Neuronal stem cell (in vitro differentiated cells): ENCODE measurements around the gene TP73.

Experiments used
- DNase-seq: peaks from one replicate; pipeline ENCODE4 v3.0.0-alpha.2; 2013; ENCODE audit warnings: low spot score
- H2AFZ ChIP-seq: one replicate; pipeline ENCODE4 v1.6.1; 2013; ENCODE audit warnings: mild to moderate bottlenecking, low read length, inconsistent platforms
- H2AK5ac ChIP-seq: 2 replicates; pipeline ENCODE4 v1.6.1; 2013; ENCODE audit warnings: low read depth, mild to moderate bottlenecking, inconsistent platforms, low read length, moderate library complexity, mixed read lengths
- H2BK120ac ChIP-seq: 2 replicates; pipeline ENCODE4 v1.6.1; 2013; ENCODE audit warnings: low read depth, mild to moderate bottlenecking, inconsistent platforms, low read length, moderate library complexity, mixed read lengths
- H2BK12ac ChIP-seq: one replicate; pipeline ENCODE4 v1.6.1; 2013; ENCODE audit warnings: low read length, inconsistent platforms
- H2BK15ac ChIP-seq: 2 replicates; pipeline ENCODE4 v1.6.1; 2013; ENCODE audit warnings: mild to moderate bottlenecking, low read length, inconsistent platforms, mixed read lengths
- H2BK5ac ChIP-seq: one replicate; pipeline ENCODE4 v1.6.1; 2013; ENCODE audit warnings: inconsistent platforms, mild to moderate bottlenecking, low read length, moderate library complexity
- H3K14ac ChIP-seq: one replicate; pipeline ENCODE4 v1.6.1; 2013; ENCODE audit warnings: low read length, inconsistent platforms
- H3K18ac ChIP-seq: 2 replicates; pipeline ENCODE4 v1.6.1; 2013; ENCODE audit warnings: low read length, inconsistent platforms
- H3K23ac ChIP-seq: 2 replicates; pipeline ENCODE4 v1.6.1; 2013; ENCODE audit warnings: low read depth, mild to moderate bottlenecking, mixed read lengths, low read length, inconsistent platforms; ENCODE audit not compliant: poor library complexity
- H3K27ac ChIP-seq: replicated peaks from 3 replicates; pipeline ENCODE4 v1.5.1; 2013; ENCODE audit warnings: low read length, inconsistent platforms
- H3K27me3 ChIP-seq, 3 experiments: 2 replicates each; pipeline ENCODE4 v1.6.1; 2013; ENCODE audit warnings: low read length in 3 of 3, mild to moderate bottlenecking in 2 of 3, inconsistent platforms in 1 of 3, low read depth in 1 of 3, mixed read lengths in 1 of 3, moderate library complexity in 1 of 3; ENCODE audit not compliant: control insufficient read depth in 3 of 3, insufficient read depth in 3 of 3
- H3K36me3 ChIP-seq, 2 donors: replicated peaks in 1 of 2; 2 replicates each; pipeline ENCODE4 v1.6.1; 2013; ENCODE audit warnings: low read length in 2 of 2; ENCODE audit not compliant: control insufficient read depth in 2 of 2, insufficient read depth in 2 of 2
- H3K4ac ChIP-seq: 2 replicates; pipeline ENCODE4 v1.6.1; 2013; ENCODE audit warnings: inconsistent platforms, mild to moderate bottlenecking, low read length, moderate library complexity
- H3K4me1 ChIP-seq, 2 donors: 1 replicate in 1 of 2; 2 replicates in 1 of 2; pipeline ENCODE4 v1.6.1; 2013; ENCODE audit warnings: low read length in 2 of 2, low read depth in 1 of 2; ENCODE audit not compliant: control insufficient read depth in 2 of 2, insufficient read depth in 1 of 2
- H3K4me2 ChIP-seq: one replicate; pipeline ENCODE4 v1.6.1; 2013; ENCODE audit warnings: mild to moderate bottlenecking, low read length, inconsistent platforms; ENCODE audit not compliant: insufficient read depth, poor library complexity, severe bottlenecking
- H3K4me3 ChIP-seq, 2 donors: 2 replicates each; pipeline ENCODE4 v1.5.1; 2013; ENCODE audit warnings: low read length in 2 of 2, mild to moderate bottlenecking in 2 of 2, inconsistent platforms in 1 of 2, moderate library complexity in 1 of 2
- H3K79me1 ChIP-seq: one replicate; pipeline ENCODE4 v1.6.1; 2013; ENCODE audit warnings: low read depth, mild to moderate bottlenecking, inconsistent platforms, low read length, moderate library complexity
- H3K9ac ChIP-seq: one replicate; pipeline ENCODE4 v1.6.1; 2013; ENCODE audit warnings: mild to moderate bottlenecking, low read depth, low read length, inconsistent platforms; ENCODE audit not compliant: poor library complexity
- H3K9me3 ChIP-seq, 2 donors: replicated peaks in 1 of 2; 2 replicates each; pipeline versions ENCODE3 to v1.6.1; 2013; ENCODE audit warnings: low read length in 2 of 2, mild to moderate bottlenecking in 2 of 2, inconsistent platforms in 1 of 2, low read depth in 1 of 2, mixed read lengths in 1 of 2, moderate library complexity in 1 of 2; ENCODE audit not compliant: control insufficient read depth in 2 of 2, insufficient read depth in 1 of 2
- H4K8ac ChIP-seq: one replicate; pipeline ENCODE4 v1.6.1; 2013; ENCODE audit warnings: low read depth, mild to moderate bottlenecking, inconsistent platforms, low read length, moderate library complexity
- H4K91ac ChIP-seq: one replicate; pipeline ENCODE4 v1.6.1; 2013; ENCODE audit warnings: low read length, low read depth, mild to moderate bottlenecking, inconsistent platforms; ENCODE audit not compliant: poor library complexity
- WGBS, 2 donors: extraction: QIAGEN DNeasy Blood & Tissue Kit; methylation state at CpG; one replicate each; pipeline ENCODE4 v1.1.7; 2013; ENCODE audit warnings: missing lambda C conversion rate in 2 of 2, mixed read lengths in 1 of 2; ENCODE audit not compliant: insufficient read length in 2 of 2, insufficient replicate concordance in 1 of 2; ENCODE audit errors: extremely low coverage in 2 of 2; 5-methylcytosine and 5-hydroxymethylcytosine counted together

TP73 gene

GRCh38 chr1:3779265-3779911 is 127.1 kb downstream of the TP73 start:
- Histone ChIP-seq H3K27ac (no peak overlapping the region), H3K9me3 (peaks cover 0 to 2% of the 10 kb centered on the region in 2 donors), H3K14ac (no peak overlapping the region)

DNA sequence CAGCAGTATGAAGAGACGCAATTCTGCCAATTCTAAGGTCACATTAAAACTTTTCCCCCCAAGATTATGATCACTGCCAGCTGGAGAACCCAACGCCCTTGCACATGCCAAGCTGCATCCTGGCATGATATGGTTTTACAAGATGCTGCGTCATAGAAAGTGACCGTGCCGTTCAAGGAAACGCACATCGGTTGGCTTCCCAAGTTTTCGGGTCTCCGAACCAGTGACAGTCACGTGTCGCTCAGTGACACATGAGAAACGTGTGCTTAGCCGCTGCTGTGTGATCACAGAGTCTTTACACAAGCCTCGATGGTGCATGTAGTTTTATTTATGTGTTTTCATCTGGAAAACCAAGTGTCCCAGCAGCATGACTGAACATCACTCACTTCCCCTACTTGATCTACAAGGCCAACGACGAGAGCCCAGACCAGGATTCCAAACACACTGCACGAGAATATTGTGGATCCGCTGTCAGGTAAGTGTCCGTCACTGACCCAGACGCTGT is 127.6 kb downstream of the TP73 start:
- Histone ChIP-seq H4K8ac (no peak overlapping the region), H2AK5ac (no peak overlapping the region), H3K4ac (no peak overlapping the region), H4K91ac (no peak overlapping the region), H3K4me1 (peaks cover 9% of the 10 kb centered on the region in 2 donors), H2BK15ac (no peak overlapping the region), H3K4me3 (no peak overlapping the region), H3K4me2 (no peak overlapping the region), H3K9me3 (peaks cover 0 to 2% of the 10 kb centered on the region in 2 donors), H3K14ac (no peak overlapping the region), H3K27me3 (no peaks in the 10 kb centered on the region), H3K79me1 (peaks cover 2% of the 10 kb centered on the region), H3K23ac (no peak overlapping the region), H2BK120ac (no peak overlapping the region), H3K36me3 (peaks cover 40 to 65% of the 10 kb centered on the region in 2 donors), H3K27ac (no peak overlapping the region), H2BK5ac (no peak overlapping the region), H3K18ac (no peak overlapping the region), H3K9ac (no peak overlapping the region), H2AFZ (no peak overlapping the region), H2BK12ac (no peak overlapping the region)
- no peak for DNase-seq
- WGBS, 2 donors = no CpG with 5 or more reads among the region's 20 CpGs

More at GRCh38 chr1:3779265-3779911, 127.1 kb downstream of the TP73 start:
- WGBS, 2 donors = no CpG with 5 or more reads among the region's 23 CpGs
- Histone ChIP-seq H3K4me3 (peak overlapping the region in 1 of 2 donors; percentile 58), H3K23ac (no peak overlapping the region), H4K91ac (no peak overlapping the region), H3K9ac (no peak overlapping the region), H2AFZ (no peak overlapping the region), H3K4ac (no peak overlapping the region), H3K4me2 (no peak overlapping the region), H3K4me1 (peaks cover 10 to 14% of the 10 kb centered on the region in 2 donors), H2AK5ac (no peak overlapping the region), H2BK120ac (no peak overlapping the region), H3K27me3 (no peaks in the 10 kb centered on the region), H4K8ac (no peak overlapping the region), H2BK5ac (no peak overlapping the region), H2BK15ac (no peak overlapping the region), H2BK12ac (no peak overlapping the region), H3K18ac (no peak overlapping the region), H3K79me1 (peaks cover 2% of the 10 kb centered on the region), H3K36me3 (peaks cover 37 to 60% of the 10 kb centered on the region in 2 donors)
- no peak for DNase-seq

GRCh38 chr1:3780901-3781300 is 128.6 kb downstream of the TP73 start:
- H4K8ac ChIP-seq = no peak overlapping the region
- no peak overlapping the region for H3K14ac ChIP-seq
- H3K9ac ChIP-seq = no peak overlapping the region
- no peak overlapping the region for H4K91ac ChIP-seq
- no peak overlapping the region for H2BK5ac ChIP-seq
- H3K18ac ChIP-seq = no peak overlapping the region
- H2BK15ac ChIP-seq = no peak overlapping the region
- H3K79me1 ChIP-seq = peaks cover 2% of the 10 kb centered on the region
- peaks cover 44 to 75% of the 10 kb centered on the region in 2 donors for H3K36me3 ChIP-seq
- no peak overlapping the region for H2BK120ac ChIP-seq
- H2BK12ac ChIP-seq = no peak overlapping the region
- H2AFZ ChIP-seq = no peak overlapping the region
- no peak overlapping the region for H3K23ac ChIP-seq
- H3K27ac ChIP-seq = no peak overlapping the region
- H3K27me3 ChIP-seq = no peaks in the 10 kb centered on the region
- no peaks in the 10 kb centered on the region for H3K4me1 ChIP-seq
- peaks cover 0 to 2% of the 10 kb centered on the region in 2 donors for H3K9me3 ChIP-seq
- no peak overlapping the region for H3K4me2 ChIP-seq
- H3K4ac ChIP-seq = no peak overlapping the region
- H3K4me3 ChIP-seq = no peak overlapping the region
- no peak overlapping the region for H2AK5ac ChIP-seq
- DNase-seq = no peak
- WGBS, 2 donors = no CpG with 5 or more reads among the region's 21 CpGs

- H2BK15ac ChIP-seq = no peak overlapping the region
- no CpG with 5 or more reads among the region's 30 CpGs for WGBS, 2 donors
Measured at GRCh38 chr1:3783651-3784474, 131.5 kb downstream of the TP73 start.

More at GRCh38 chr1:3783651-3784474, 131.5 kb downstream of the TP73 start:
- Histone ChIP-seq H4K8ac (no peak overlapping the region), H3K4me2 (no peak overlapping the region), H3K27me3 (no peaks in the 10 kb centered on the region), H2BK12ac (no peak overlapping the region), H3K27ac (no peak overlapping the region), H2AK5ac (no peak overlapping the region), H3K23ac (no peak overlapping the region), H3K9me3 (peaks cover 0 to 2% of the 10 kb centered on the region in 2 donors), H4K91ac (no peak overlapping the region), H2AFZ (no peak overlapping the region), H3K36me3 (peaks cover 52 to 98% of the 10 kb centered on the region in 2 donors), H3K18ac (no peak overlapping the region), H2BK120ac (no peak overlapping the region), H3K9ac (peak overlapping the region; percentile 60), H3K79me1 (peaks cover 10% of the 10 kb centered on the region), H3K4ac (no peak overlapping the region), H3K4me1 (no peaks in the 10 kb centered on the region), H3K4me3 (peak overlapping the region in 1 of 2 donors; percentile 14), H2BK5ac (no peak overlapping the region), H3K14ac (no peak overlapping the region)
- no peak for DNase-seq
